Tibial nerve (tissue), 4 donors: ENCODE data around the gene NLRP1. TPM values are rescaled to one million over a fixed set of nuclear protein-coding genes. Genes with fewer than 3 reads are reported as not detected.

ENCODE experiments used
- DNase-seq, 2 donors: peaks; one replicate each; pipeline ENCODE4 v3.0.0-alpha.2; 2019; ENCODE audit warnings: low spot score in 2 of 2
- H3K27ac ChIP-seq, 4 donors: fragments of 200-600 bp; sonication (generic) in 3 of 4; one replicate each; pipeline ENCODE4 v1.5.1; 2017 to 2019; ENCODE audit warnings: mild to moderate bottlenecking in 1 of 4
- H3K27me3 ChIP-seq, 2 donors: fragments of 200-600 bp; sonication (generic) in 1 of 2; one replicate each; pipeline versions ENCODE4 v1.5.1 to v1.6.0; 2017 to 2019
- H3K36me3 ChIP-seq, 3 donors: fragments of 200-600 bp; sonication (generic); one replicate each; pipeline ENCODE4 v1.5.1; 2018 to 2019
- H3K4me1 ChIP-seq, 4 donors: fragments of 200-600 bp; sonication (generic) in 3 of 4; one replicate each; pipeline ENCODE4 v1.5.1; 2017 to 2019
- H3K4me3 ChIP-seq, 4 donors: fragments of 200-600 bp; sonication (generic) in 3 of 4; one replicate each; pipeline ENCODE4 v1.5.1; 2017 to 2019; ENCODE audit warnings: mild to moderate bottlenecking in 1 of 4, moderate library complexity in 1 of 4
- H3K9me3 ChIP-seq, 4 donors: fragments of 200-600 bp; sonication (generic) in 3 of 4; one replicate each; pipeline ENCODE4 v1.5.1; 2017 to 2019
- EP300 ChIP-seq, 2 donors: sonication (generic); formaldehyde crosslinking; IDR thresholded peaks; one replicate each; pipeline ENCODE4 v1.6.1; 2017; ENCODE audit warnings: antibody characterized with exemption in 2 of 2, mild to moderate bottlenecking in 1 of 2
- POLR2A ChIP-seq, 2 donors: fragments of 450-650 bp; IDR thresholded peaks; one replicate each; pipeline ENCODE4 v1.6.1; 2017; ENCODE audit warnings: antibody characterized with exemption in 2 of 2, mild to moderate bottlenecking in 2 of 2, moderate library complexity in 2 of 2
- WGBS, 2 donors: methylation state at CpG; one replicate each; pipeline ENCODE4 v1.1.5; 2018; 5-methylcytosine and 5-hydroxymethylcytosine counted together
- total RNA-seq, 4 donors: library from RNA; depleted of rRNA; stranded (reverse); fragments of >200 nt; gene quantifications; one replicate each; pipeline ENCODE4 v1.1.0, GENCODE V29; 2016
- TF ChIP-seq, protein P1 (sequence below), 5 experiments: fragments of 200-600 bp in 3 of 5; fragments of 450-650 bp in 2 of 5; sonication (generic) in 3 of 5; IDR thresholded peaks; one replicate each; pipeline ENCODE4 v1.5.1; 2016 to 2019; ENCODE audit warnings: antibody characterized with exemption in 5 of 5, mild to moderate bottlenecking in 3 of 5, moderate library complexity in 2 of 5

NLRP1 gene
- total RNA-seq, 4 donors from 2014 or later, result 33.0 to 52.4 (median 36.6) TPM

DNA sequence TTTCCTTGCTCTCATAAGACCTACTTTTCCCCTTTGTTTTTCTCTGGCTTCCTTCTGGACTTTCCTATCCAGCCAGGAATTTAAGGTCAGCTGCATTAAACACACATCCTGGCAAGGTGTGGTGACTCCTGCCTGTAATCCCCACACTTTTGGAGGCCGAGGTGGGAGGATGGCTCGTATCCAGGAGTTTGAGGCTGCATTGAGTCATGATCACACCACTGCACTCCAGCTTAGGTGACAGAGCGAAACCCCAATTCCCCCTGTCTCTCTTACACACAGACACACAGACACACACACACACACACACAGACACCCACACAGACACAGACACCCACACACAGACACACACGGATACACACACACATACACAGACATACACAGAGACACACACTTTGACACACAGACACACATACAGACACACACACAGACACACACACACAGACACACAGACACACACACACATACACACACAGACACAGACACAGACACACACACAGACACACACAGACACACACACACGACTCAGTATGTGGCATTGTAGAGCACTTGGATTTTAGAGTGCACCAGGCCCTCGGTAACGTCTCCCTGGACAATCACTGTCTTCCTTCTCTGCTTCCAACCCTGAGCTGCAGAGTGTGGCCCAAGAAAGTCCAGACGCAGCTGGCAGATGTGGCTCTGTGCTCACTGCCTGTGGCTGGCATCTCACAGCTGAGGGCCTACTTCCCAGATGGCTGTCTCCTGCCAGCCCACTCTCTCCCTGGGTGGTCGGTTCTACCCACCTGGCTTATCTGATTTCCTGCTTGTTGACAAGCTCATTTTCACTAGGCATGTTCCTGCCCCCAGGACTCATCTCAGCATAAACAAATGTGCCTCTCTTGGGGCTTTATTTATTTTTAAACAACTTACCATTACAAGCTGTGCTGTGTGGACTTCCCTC is 39.0 kb downstream of the NLRP1 start:
- TF ChIP-seq POLR2A (IDR thresholded peaks at IDR 0.05), result no peak
- TF ChIP-seq, protein P1, sequence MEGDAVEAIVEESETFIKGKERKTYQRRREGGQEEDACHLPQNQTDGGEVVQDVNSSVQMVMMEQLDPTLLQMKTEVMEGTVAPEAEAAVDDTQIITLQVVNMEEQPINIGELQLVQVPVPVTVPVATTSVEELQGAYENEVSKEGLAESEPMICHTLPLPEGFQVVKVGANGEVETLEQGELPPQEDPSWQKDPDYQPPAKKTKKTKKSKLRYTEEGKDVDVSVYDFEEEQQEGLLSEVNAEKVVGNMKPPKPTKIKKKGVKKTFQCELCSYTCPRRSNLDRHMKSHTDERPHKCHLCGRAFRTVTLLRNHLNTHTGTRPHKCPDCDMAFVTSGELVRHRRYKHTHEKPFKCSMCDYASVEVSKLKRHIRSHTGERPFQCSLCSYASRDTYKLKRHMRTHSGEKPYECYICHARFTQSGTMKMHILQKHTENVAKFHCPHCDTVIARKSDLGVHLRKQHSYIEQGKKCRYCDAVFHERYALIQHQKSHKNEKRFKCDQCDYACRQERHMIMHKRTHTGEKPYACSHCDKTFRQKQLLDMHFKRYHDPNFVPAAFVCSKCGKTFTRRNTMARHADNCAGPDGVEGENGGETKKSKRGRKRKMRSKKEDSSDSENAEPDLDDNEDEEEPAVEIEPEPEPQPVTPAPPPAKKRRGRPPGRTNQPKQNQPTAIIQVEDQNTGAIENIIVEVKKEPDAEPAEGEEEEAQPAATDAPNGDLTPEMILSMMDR (IDR thresholded peaks at IDR 0.05), result no peak
- no peak for TF ChIP-seq EP300 (IDR thresholded peaks at IDR 0.05)
- H3K36me3 ChIP-seq, result peaks cover 0 to 22% (median 0%) of the 10 kb centered on the region in 3 donors
- DNase-seq, result no peak
- H3K27ac ChIP-seq, result no peak overlapping the region
- no peaks in the 10 kb centered on the region for H3K4me1 ChIP-seq
- no peaks in the 10 kb centered on the region for H3K9me3 ChIP-seq
- WGBS, 2 donors, result 78 to 79% methylated on average over 9 of the region's 9 CpGs
- H3K27me3 ChIP-seq, result no peaks in the 10 kb centered on the region
- H3K4me3 ChIP-seq, result no peak overlapping the region

DNA sequence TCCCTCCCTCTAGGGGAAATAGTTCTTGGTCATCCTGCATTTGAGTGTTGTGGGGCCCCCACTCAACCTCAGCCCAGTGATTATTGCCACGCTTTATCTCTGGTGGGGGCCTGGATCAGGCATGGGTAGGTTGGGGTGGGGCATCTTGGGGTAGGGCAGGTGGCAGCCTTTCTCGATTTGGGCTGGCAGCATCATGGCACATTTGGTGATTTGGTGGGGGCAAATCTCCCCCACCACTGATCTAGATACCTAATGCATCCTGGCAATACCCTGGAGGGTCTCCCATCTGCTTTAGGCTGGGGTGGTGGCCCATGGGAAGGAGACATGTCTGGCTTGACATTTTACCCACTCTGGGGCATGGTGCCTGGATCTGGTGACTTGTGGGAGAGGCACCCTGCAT is 40.2 kb downstream of the NLRP1 start:
- H3K27ac ChIP-seq, result no peak overlapping the region
- TF ChIP-seq, protein P1 (IDR thresholded peaks at IDR 0.05), result no peak
- peaks cover 0 to 25% (median 0%) of the 10 kb centered on the region in 3 donors for H3K36me3 ChIP-seq
- no peak overlapping the region for H3K4me3 ChIP-seq
- H3K9me3 ChIP-seq, result no peaks in the 10 kb centered on the region
- no peak for DNase-seq
- no peaks in the 10 kb centered on the region for H3K4me1 ChIP-seq
- 84 to 88% methylated on average over 2 of the region's 2 CpGs for WGBS, 2 donors
- no peaks in the 10 kb centered on the region for H3K27me3 ChIP-seq

DNA sequence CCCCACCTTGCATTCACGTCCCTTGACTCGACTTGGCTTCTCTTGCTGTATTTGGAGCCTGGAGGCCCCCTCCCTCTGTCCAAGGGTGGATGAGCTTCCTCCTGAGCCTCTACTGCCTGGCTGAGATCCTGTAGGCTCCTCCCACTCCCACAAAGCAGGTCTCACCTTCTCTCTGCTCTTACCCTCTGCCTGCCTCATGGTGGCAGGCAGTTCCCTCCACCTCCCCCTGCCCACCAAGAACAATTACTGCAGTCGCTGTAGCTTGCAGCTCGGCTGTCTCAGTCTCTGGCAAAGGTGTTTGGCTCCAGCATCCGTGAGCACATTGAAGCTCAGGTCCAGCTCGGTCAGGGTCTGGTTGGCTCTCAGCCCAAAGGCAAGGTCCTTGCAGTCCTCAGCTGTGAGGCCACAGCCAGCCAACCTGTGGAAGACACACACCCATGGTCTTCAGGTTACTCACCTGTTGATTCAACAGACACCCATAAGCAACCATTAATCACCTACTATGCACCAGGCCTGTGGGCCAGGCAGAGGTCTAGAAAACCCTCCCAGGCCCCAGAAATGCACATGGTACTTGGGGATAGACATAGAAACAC is 42.6 kb downstream of the NLRP1 start:
- Histone ChIP-seq H3K9me3 (no peaks in the 10 kb centered on the region), H3K4me3 (no peak overlapping the region), H3K27me3 (no peaks in the 10 kb centered on the region), H3K27ac (no peak overlapping the region), H3K36me3 (peaks cover 0 to 33% (median 0%) of the 10 kb centered on the region in 3 donors), H3K4me1 (no peaks in the 10 kb centered on the region)
- DNase-seq, result no peak
- WGBS, 2 donors, result 37 to 57% methylated on average over 4 to 6 of the region's 6 CpGs
- TF ChIP-seq POLR2A (IDR thresholded peaks at IDR 0.05) (no peak), EP300 (IDR thresholded peaks at IDR 0.05) (no peak)
- TF ChIP-seq, protein P1 (IDR thresholded peaks at IDR 0.05), result no peak

DNA sequence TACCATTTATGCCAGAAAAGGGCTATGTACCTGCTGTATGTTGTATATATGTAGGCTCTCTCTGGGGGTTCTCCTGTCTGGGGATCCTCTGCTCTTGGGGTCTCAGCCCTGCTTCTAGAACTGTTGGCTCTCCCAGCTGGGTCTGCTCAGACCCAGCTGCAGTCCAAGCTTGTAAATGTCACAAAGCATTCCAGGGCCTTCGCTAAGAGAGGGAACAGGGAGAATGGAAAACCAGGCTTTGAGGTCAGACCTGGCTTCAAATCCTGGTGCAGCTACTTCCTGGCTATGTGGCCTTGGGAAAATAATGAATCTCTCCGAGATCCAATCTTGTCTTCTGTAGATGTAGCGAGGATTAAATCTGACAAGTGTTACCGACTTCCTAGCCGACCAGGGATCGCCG is 44.0 kb downstream of the NLRP1 start:
- H3K9me3 ChIP-seq, result no peaks in the 10 kb centered on the region
- no peaks in the 10 kb centered on the region for H3K27me3 ChIP-seq
- WGBS, 2 donors, result 80 to 90% methylated on average over 7 of the region's 7 CpGs
- no peak for DNase-seq
- no peaks in the 10 kb centered on the region for H3K4me1 ChIP-seq
- H3K4me3 ChIP-seq, result no peak overlapping the region
- no peak overlapping the region for H3K27ac ChIP-seq
- TF ChIP-seq, protein P1 (IDR thresholded peaks at IDR 0.05), result no peak
- TF ChIP-seq EP300 (IDR thresholded peaks at IDR 0.05) (no peak), POLR2A (IDR thresholded peaks at IDR 0.05) (no peak)
- H3K36me3 ChIP-seq, result peaks cover 0 to 33% (median 0%) of the 10 kb centered on the region in 3 donors

DNA sequence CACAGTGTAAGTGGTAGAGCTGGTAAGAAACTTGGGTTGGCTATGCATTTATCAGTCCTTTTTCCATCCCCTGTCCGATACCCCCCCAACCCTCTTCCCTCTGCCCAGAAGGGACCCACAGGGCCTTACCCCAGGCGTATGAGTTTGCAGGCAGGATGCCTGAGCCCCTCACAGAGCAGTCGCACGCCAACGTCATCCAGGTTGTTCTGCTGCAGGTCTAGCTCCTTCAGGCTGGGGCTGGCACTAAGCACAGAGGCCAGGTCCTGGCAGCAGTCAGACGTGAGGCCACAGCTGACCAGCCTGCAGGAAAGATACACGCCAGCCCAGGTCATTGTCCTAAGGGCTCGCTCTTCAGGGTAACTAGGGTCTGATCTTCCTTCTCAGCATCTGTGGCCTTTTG is 45.0 kb downstream of the NLRP1 start:
- TF ChIP-seq, protein P1 (IDR thresholded peaks at IDR 0.05), result no peak
- no peak for TF ChIP-seq POLR2A (IDR thresholded peaks at IDR 0.05)
- no peak for TF ChIP-seq EP300 (IDR thresholded peaks at IDR 0.05)
- no peaks in the 10 kb centered on the region for H3K27me3 ChIP-seq
- WGBS, 2 donors, result 85 to 91% methylated on average over 8 of the region's 8 CpGs
- no peak for DNase-seq
- no peaks in the 10 kb centered on the region for H3K9me3 ChIP-seq
- H3K27ac ChIP-seq, result no peak overlapping the region
- H3K4me1 ChIP-seq, result no peaks in the 10 kb centered on the region
- peaks cover 0 to 33% (median 0%) of the 10 kb centered on the region in 3 donors for H3K36me3 ChIP-seq
- H3K4me3 ChIP-seq, result no peak overlapping the region
